Right lobe of liver (tissue), 4 donors: ENCODE data around the gene FSD2.

Experiments used
- POLR2A ChIP-seq: fragments of 450-650 bp; IDR thresholded peaks from one replicate; pipeline ENCODE4 v1.6.1; 2017; ENCODE audit warnings: antibody characterized with exemption, mild to moderate bottlenecking
- TF ChIP-seq, protein P1 (sequence below), 4 donors: fragments of 200-600 bp in 3 of 4; fragments of 450-650 bp in 1 of 4; IDR thresholded peaks; one replicate each; pipeline versions ENCODE4 v1.5.1 to v1.8.0; 2016 to 2022; ENCODE audit warnings: antibody characterized with exemption in 4 of 4, mild to moderate bottlenecking in 2 of 4
- donor health status: DM: no; HTN: no; CAD: no.
- donor health status: DM: no; HTN: no; CAD: no.
- donor health status: DM: no; HTN: yes; CAD: no.

DNA sequence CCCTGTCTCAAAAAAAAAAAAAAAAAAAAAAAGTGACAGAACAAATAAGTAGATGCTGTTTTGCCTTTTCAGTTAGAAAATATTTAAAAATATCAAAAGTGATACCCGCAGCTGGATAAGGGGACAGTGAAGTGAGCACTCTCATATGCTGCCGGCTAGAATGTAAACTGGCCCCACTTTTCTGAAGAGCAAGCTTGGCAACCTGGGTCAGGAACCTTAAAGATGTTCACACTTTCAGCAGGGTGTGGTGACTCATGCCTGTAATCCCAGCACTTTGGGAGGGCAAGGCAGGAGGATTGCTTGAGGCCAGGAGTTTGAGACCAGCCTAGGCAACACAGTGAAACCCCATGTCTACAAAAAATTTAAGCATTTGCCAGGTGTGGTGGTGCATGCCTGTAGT is 17.4 kb downstream of the FSD2 start:
- TF ChIP-seq, protein P1, sequence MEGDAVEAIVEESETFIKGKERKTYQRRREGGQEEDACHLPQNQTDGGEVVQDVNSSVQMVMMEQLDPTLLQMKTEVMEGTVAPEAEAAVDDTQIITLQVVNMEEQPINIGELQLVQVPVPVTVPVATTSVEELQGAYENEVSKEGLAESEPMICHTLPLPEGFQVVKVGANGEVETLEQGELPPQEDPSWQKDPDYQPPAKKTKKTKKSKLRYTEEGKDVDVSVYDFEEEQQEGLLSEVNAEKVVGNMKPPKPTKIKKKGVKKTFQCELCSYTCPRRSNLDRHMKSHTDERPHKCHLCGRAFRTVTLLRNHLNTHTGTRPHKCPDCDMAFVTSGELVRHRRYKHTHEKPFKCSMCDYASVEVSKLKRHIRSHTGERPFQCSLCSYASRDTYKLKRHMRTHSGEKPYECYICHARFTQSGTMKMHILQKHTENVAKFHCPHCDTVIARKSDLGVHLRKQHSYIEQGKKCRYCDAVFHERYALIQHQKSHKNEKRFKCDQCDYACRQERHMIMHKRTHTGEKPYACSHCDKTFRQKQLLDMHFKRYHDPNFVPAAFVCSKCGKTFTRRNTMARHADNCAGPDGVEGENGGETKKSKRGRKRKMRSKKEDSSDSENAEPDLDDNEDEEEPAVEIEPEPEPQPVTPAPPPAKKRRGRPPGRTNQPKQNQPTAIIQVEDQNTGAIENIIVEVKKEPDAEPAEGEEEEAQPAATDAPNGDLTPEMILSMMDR (IDR thresholded peaks at IDR 0.05), result no peak
- TF ChIP-seq POLR2A, result no peak
